ENCODE results near the gene ANGPTL2.
"Not testable (repeated sequence)": the region's sequence is repeated elsewhere in the genome, so short reads cannot be mapped to it uniquely, and the experiment has no call there.

The ANGPTL2 gene

GRCh38 chr9:127122176-127123063 lies at the start of gene ANGPTL2:
TSS of gene ANGPTL2 (minus strand) at chr9:127122635. CDS start at chr9:127108731, 13,904 bp downstream.
- DNase-seq (ENCODE audit: low spot score), result no peak

- DNase-seq (ENCODE audit: low spot score), result not testable (repeated sequence)
Measured at GRCh38 chr9:127171348-127171747, 48.9 kb upstream of the ANGPTL2 start.

GRCh38 chr9:127170652-127171051 lies 48.2 kb upstream of the ANGPTL2 start:
- no peak for DNase-seq (ENCODE audit: low spot score)

- DNase-seq (ENCODE audit: low spot score), result no peak
Measured at GRCh38 chr9:127170103-127170502, 47.7 kb upstream of the ANGPTL2 start.

- no peak for DNase-seq (ENCODE audit: low spot score)
Measured at GRCh38 chr9:127169575-127169883, 47.1 kb upstream of the ANGPTL2 start.

- no peak for DNase-seq (ENCODE audit: low spot score)
Measured at GRCh38 chr9:127168756-127169574, 46.5 kb upstream of the ANGPTL2 start.

GRCh38 chr9:127167560-127168326 lies 45.3 kb upstream of the ANGPTL2 start:
- no peak for DNase-seq (ENCODE audit: low spot score)

GRCh38 chr9:127166651-127167524 lies 44.5 kb upstream of the ANGPTL2 start:
- DNase-seq (ENCODE audit: low spot score), result peak; percentile 70

DNA sequence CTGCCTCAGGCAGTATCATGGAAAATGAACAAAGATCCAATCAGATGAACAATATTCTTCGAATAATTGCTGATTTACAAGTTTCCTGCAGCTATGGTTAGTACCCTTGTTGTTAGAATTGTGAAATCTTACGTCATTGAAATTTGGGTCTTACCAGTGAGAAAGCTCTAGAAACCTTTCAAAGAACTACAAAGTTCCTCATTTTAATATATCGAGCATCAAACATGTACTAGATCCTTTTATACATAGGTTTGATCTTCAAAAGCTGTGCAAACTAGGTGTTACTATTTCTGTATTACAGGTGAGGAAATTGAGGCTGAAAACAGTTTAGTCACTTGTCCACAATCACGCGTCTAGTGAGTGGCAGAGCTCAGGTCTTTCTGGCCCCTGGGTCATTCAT lies 43.7 kb upstream of the ANGPTL2 start:
- no peak for DNase-seq (ENCODE audit: low spot score)

GRCh38 chr9:127165116-127165515 lies 42.7 kb upstream of the ANGPTL2 start:
- DNase-seq (ENCODE audit: low spot score), result no peak

DNA sequence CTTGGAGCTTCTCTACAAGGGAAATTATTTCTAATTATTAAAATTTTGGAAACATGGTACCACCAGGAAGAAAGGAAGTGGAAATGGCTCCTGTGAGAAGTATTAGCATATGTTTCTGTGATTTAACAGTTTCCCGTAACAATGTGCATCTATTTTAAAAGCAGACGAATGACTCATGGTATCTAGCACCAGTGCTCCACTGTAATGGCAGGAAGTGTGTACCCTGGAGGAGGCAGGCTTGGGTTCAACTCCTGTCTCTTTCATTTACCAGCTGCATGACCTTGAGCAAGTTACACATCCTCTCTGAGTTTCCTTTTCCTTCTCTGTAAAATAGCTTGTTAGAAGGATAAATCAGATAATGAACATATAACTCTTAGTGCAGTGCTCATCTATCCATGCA lies 41.0 kb upstream of the ANGPTL2 start:
- peak; percentile 65 for DNase-seq (ENCODE audit: low spot score)

- no peak for DNase-seq (ENCODE audit: low spot score)
Measured at GRCh38 chr9:127162864-127163365, 40.5 kb upstream of the ANGPTL2 start.

DNA sequence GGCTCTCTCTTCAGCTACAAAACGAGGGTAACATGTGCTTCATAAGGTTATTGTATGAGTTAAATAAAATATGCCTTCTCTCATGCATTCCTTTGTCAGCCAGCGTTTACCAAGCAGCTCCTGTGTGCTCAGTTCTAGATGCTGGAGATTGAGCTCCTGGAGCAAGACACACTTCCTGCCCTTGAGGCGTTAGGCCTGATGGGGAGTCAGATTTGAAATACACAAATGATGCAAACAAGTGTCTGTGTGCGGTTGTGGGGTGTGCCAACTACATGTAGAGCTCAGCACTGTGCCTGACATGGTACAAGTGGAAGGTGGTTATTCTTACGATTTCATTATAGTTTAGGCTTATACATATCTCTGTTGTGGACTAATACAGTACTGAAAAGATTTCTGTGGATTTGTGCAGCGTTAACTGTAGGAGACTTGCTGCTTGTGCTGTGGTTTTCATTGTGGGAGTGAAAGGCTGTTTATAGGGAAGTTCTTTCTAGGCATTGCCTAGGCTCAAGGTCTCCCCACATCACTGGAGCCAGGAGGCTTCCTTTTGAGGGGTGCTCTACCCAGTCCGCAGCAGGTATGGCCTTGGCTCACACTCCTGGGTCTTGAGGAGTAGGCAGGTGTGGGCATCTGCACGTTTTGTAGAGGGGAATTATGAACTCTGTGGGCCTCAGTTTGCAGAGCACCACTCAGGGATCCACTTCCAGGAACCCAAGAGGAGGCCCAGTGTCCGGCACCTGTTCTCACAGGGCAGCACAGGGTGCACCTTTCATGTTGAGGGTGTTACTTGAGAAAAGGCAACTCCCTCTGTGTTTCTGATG lies 39.8 kb upstream of the ANGPTL2 start:
- DNase-seq (ENCODE audit: low spot score), result no peak

DNA sequence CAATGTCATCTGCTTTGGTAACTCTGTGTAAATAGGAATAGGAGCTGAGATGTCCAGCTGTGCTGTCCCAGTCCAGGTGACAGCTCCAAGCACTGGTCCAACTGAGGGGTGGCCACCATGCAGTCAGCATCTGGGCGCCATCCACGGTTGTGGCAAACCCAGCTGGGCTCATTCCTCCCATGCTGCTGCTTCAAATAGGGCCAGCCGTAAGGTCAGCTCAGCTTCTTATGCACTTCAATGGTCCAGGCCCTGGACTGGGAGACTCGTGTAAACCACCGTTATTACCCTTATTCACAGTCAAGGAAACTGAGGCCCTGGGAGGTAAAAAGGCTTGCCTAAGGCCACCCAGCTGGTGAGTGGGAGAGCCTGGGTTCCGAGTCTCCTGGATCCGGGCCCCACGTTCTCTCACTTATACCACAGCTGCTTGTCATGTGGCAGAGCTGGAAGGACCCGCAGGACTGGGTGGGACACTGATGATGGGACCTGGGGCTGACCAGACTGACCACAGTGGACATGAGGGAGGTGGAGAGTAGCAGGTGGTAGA lies 38.7 kb upstream of the ANGPTL2 start:
- no peak for DNase-seq (ENCODE audit: low spot score)

GRCh38 chr9:127159949-127160610 lies 37.6 kb upstream of the ANGPTL2 start:
- DNase-seq (ENCODE audit: low spot score), result no peak

- DNase-seq (ENCODE audit: low spot score), result peak; percentile 88
Measured at GRCh38 chr9:127159325-127159801, 36.9 kb upstream of the ANGPTL2 start.

GRCh38 chr9:127158786-127159324 lies 36.4 kb upstream of the ANGPTL2 start:
- no peak for DNase-seq (ENCODE audit: low spot score)

- no peak for DNase-seq (ENCODE audit: low spot score)
Measured at GRCh38 chr9:127155314-127155960, 33.0 kb upstream of the ANGPTL2 start.

Measured in RKO (cell line).